ENCODE measurements around the gene KAZN.
A peak's percentile ranks its signal among the peaks of the same experiment; 100 is the strongest.

KAZN gene

DNA sequence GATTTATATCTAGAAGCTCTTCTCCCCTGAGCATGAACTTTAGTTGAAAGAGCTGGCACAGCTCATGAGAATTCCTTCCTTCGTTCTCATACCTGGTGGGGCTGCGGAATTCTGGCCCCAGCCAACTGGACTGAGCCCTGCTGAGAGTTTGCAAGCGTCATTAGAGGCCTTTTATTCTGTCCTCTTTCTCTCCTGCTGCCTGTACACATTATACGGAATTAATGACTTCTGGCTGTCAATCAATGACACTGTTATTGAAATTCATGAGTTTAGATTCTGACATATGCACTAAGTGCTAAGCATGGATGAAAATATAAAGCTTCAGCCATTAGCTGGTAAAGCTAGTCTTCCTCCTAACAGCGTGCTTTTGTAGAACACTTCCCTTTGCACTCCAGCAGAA, 27.5 kb downstream of the KAZN start:
- H3K27me3 Mint-ChIP-seq (ENCODE audit: low read depth, poor library complexity) = no peaks in the 10 kb centered on the region
- peak overlapping the region; percentile 68 for H3K27ac Mint-ChIP-seq
- no peak overlapping the region for H3K4me3 Mint-ChIP-seq
- DNase-seq = no peak
- H3K4me1 Mint-ChIP-seq = peaks cover 39% of the 10 kb centered on the region
- TF ChIP-seq, protein P1, sequence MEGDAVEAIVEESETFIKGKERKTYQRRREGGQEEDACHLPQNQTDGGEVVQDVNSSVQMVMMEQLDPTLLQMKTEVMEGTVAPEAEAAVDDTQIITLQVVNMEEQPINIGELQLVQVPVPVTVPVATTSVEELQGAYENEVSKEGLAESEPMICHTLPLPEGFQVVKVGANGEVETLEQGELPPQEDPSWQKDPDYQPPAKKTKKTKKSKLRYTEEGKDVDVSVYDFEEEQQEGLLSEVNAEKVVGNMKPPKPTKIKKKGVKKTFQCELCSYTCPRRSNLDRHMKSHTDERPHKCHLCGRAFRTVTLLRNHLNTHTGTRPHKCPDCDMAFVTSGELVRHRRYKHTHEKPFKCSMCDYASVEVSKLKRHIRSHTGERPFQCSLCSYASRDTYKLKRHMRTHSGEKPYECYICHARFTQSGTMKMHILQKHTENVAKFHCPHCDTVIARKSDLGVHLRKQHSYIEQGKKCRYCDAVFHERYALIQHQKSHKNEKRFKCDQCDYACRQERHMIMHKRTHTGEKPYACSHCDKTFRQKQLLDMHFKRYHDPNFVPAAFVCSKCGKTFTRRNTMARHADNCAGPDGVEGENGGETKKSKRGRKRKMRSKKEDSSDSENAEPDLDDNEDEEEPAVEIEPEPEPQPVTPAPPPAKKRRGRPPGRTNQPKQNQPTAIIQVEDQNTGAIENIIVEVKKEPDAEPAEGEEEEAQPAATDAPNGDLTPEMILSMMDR (IDR thresholded peaks at IDR 0.05) = no peak
- peaks cover 27% of the 10 kb centered on the region for H3K36me3 Mint-ChIP-seq (ENCODE audit: low read depth)
- peaks cover 19% of the 10 kb centered on the region for H3K9me3 Mint-ChIP-seq

DNA sequence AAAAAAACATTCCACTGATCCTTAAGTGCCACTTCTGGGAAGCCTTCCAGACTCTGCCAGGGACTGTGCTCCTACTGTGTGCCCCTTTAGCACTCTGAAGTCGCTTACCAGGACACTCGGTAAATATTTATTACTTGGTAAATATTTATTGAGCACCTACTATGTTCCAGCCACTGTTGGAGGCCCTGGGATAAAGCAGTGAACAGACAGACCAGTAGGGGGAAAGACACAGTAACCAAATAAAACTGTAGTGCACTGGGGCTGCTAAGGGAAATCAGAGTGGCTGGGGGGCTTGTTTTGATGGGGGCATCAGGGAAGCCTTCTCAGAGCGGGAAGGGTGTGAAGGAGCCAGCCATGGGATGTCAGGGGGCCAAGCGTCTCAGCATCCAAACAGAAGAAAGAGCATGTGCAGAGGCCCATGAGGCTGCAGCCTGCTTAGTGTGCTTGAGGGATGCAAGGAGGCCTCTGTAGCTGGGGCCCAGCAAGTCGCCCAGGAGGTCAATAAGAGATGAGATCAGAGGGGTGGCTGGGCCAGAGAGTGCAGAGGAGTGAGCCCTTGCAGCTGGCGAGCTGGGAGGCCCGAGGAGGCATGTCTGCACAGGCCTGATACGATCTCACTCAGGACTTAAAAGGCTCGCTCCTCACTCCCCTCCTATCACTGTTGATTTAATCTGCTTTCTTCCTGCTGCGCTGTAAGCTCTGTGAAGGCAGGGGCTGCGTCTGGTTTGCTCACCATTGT, 28.6 kb downstream of the KAZN start:
- TF ChIP-seq, protein P1 (IDR thresholded peaks at IDR 0.05) = no peak
- H3K27ac Mint-ChIP-seq = peak overlapping the region; percentile 93
- H3K9me3 Mint-ChIP-seq = peaks cover 13% of the 10 kb centered on the region
- no peak overlapping the region for H3K4me3 Mint-ChIP-seq
- H3K27me3 Mint-ChIP-seq (ENCODE audit: low read depth, poor library complexity) = no peaks in the 10 kb centered on the region
- no peak for DNase-seq
- peaks cover 43% of the 10 kb centered on the region for H3K4me1 Mint-ChIP-seq
- H3K36me3 Mint-ChIP-seq (ENCODE audit: low read depth) = peaks cover 21% of the 10 kb centered on the region

DNA sequence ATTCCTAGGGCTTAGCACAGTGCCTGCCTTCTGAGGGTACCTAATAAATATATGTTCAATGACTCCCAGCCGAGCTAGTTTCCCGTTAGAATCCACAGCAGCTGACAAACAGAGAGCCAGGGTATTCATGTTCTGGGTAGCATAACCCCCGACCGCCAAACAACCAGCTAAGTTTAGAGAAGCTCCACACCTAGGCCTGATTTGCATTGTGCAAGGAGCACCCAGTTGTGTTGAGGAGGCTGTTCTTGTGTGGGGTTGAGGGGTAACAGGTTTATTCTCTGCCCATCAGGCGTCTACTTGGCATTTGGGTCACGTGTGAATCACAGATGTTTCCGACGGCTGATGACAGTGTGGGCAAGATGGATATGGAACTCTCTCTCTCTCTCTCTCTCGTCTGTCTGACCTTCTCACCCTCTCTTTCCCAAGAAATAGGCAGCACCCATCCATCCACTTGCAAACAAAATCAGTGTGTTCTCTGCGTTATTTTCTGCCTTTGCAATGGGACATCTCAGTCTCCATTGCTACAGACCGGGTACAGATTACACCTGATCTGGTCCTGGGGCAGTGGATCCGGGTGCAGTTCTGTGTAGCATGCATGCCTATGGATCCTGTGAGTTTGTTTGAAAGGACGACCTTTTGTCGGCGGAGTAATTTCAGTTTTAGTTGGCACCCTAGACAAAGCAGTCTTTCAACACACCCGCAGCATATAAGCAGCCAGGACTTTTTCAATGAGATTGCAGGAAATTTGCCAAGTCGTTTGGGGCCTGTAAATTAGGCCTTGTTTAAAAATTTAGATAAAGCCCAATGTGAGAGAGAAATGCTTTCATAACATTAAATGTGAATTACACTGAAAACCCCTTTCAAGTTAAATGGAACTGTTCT, 29.4 kb downstream of the KAZN start:
- H3K9me3 Mint-ChIP-seq = peaks cover 7% of the 10 kb centered on the region
- TF ChIP-seq, protein P1 (IDR thresholded peaks at IDR 0.05) = no peak
- no peak overlapping the region for H3K4me3 Mint-ChIP-seq
- DNase-seq = no peak
- H3K27ac Mint-ChIP-seq = peak overlapping the region; percentile 78
- no peaks in the 10 kb centered on the region for H3K27me3 Mint-ChIP-seq (ENCODE audit: low read depth, poor library complexity)
- peaks cover 16% of the 10 kb centered on the region for H3K36me3 Mint-ChIP-seq (ENCODE audit: low read depth)
- peaks cover 43% of the 10 kb centered on the region for H3K4me1 Mint-ChIP-seq

DNA sequence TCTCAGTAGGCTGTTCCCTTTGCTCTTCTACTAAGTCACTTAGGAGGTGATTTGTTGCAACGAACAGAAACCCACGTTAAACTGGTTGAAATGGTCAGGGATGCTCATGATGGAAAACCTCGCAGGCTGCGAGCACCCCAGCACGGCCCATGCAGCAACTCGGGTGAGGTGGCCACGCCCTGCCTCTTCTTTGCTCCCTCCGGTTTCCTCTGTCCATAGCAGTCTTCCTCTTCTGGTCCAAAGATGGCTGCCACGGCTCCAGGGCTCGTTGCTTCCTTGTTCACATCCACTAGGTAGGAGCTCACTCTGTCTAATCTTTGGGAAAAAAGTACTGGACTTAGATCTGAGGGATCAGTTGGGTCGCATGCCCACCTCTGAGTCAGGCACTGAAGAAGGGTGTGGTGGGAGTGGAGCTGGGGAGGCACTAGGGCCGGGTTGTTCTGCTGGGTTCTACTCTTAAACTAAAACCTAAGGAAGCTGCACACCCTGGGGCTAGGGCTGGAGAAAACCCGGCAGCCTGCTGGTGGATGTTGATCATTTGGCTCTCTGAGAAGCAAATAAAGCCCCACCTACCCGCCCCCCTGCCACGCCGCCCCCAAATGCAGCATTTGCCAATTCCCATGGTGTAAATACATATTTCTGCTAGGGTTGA, 31.0 kb downstream of the KAZN start:
- TF ChIP-seq, protein P1 (IDR thresholded peaks at IDR 0.05) = no peak
- Mint-ChIP-seq H3K27me3 (ENCODE audit: low read depth, poor library complexity) (no peaks in the 10 kb centered on the region), H3K4me1 (peaks cover 50% of the 10 kb centered on the region), H3K27ac (no peak overlapping the region), H3K4me3 (no peak overlapping the region), H3K36me3 (ENCODE audit: low read depth) (peaks cover 11% of the 10 kb centered on the region), H3K9me3 (no peaks in the 10 kb centered on the region)
- DNase-seq = no peak

DNA sequence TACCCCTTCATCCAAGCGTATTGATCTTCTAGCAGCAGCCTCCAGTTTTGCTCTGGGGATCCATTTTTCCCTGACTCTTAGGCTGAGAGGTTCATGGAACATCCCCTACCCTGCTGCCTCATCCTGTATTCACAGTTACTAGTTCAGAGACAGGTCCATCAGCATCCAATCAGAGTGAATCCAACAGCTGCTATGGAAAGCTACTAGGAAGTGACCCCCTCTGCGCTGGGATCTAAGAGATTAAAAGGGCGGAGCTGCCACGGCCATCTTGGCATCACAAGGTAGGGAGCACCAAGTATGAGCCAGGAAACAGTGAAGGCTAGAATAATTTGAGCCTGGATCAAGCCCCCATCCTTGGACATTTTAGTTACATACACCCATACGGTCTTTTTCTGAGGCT, 32.5 kb downstream of the KAZN start:
- Mint-ChIP-seq H3K36me3 (ENCODE audit: low read depth) (peaks cover 11% of the 10 kb centered on the region), H3K4me1 (peaks cover 50% of the 10 kb centered on the region), H3K27ac (no peak overlapping the region), H3K27me3 (ENCODE audit: low read depth, poor library complexity) (peaks cover 5% of the 10 kb centered on the region), H3K4me3 (no peak overlapping the region), H3K9me3 (no peaks in the 10 kb centered on the region)
- TF ChIP-seq, protein P1 (IDR thresholded peaks at IDR 0.05) = no peak
- DNase-seq = no peak

Measured in nephron progenitor cell (in vitro differentiated cells).